ENCODE data around the gene MRPS5. TPM values are rescaled to one million over a fixed set of nuclear protein-coding genes. Genes with fewer than 3 reads are reported as not detected.

Gene MRPS5
- total RNA-seq, 1 donor from 2014 or later, result 66.1 TPM

- Histone ChIP-seq H3K36me3 (ENCODE audit: control insufficient read depth, insufficient read depth, low read length) (no peaks in the 10 kb centered on the region), H3K27me3 (ENCODE audit: control insufficient read depth, insufficient read depth, low read length) (no peaks in the 10 kb centered on the region), H3K4me3 (ENCODE audit: low read depth, low read length) (peak overlapping the region; percentile 55)
- DNase-seq (ENCODE audit: low read depth), result no peak
- no peak for TF ChIP-seq CTCF (IDR thresholded peaks at IDR 0.05; ENCODE audit: insufficient read depth, low read length, poor library complexity, severe bottlenecking)
Observed at GRCh38 chr2:95122197-95122551, 566 bp upstream of the MRPS5 start.

GRCh38 chr2:95121093-95121406, 558 bp downstream of the MRPS5 start:
- DNase-seq (ENCODE audit: low read depth), result no peak
- no peaks in the 10 kb centered on the region for H3K36me3 ChIP-seq (ENCODE audit: control insufficient read depth, insufficient read depth, low read length)
- peak overlapping the region; percentile 55 for H3K4me3 ChIP-seq (ENCODE audit: low read depth, low read length)
- no peak for TF ChIP-seq CTCF (IDR thresholded peaks at IDR 0.05; ENCODE audit: insufficient read depth, low read length, poor library complexity, severe bottlenecking)
- no peaks in the 10 kb centered on the region for H3K27me3 ChIP-seq (ENCODE audit: control insufficient read depth, insufficient read depth, low read length)

- no peaks in the 10 kb centered on the region for H3K27me3 ChIP-seq (ENCODE audit: control insufficient read depth, insufficient read depth, low read length)
- H3K4me3 ChIP-seq (ENCODE audit: low read depth, low read length), result no peak overlapping the region
- no peak for DNase-seq (ENCODE audit: low read depth)
- peaks cover 1% of the 10 kb centered on the region for H3K36me3 ChIP-seq (ENCODE audit: control insufficient read depth, insufficient read depth, low read length)
- TF ChIP-seq CTCF (IDR thresholded peaks at IDR 0.05; ENCODE audit: insufficient read depth, low read length, poor library complexity, severe bottlenecking), result peak; percentile 90
Observed at GRCh38 chr2:95115418-95115817, 6.2 kb downstream of the MRPS5 start.

GRCh38 chr2:95113464-95113863, 8.1 kb downstream of the MRPS5 start:
- no peak for TF ChIP-seq CTCF (IDR thresholded peaks at IDR 0.05; ENCODE audit: insufficient read depth, low read length, poor library complexity, severe bottlenecking)

GRCh38 chr2:95110395-95110794, 11.2 kb downstream of the MRPS5 start:
- no peak for TF ChIP-seq CTCF (IDR thresholded peaks at IDR 0.05; ENCODE audit: insufficient read depth, low read length, poor library complexity, severe bottlenecking)
- no peaks in the 10 kb centered on the region for H3K27me3 ChIP-seq (ENCODE audit: control insufficient read depth, insufficient read depth, low read length)
- no peak for DNase-seq (ENCODE audit: low read depth)
- no peak overlapping the region for H3K4me3 ChIP-seq (ENCODE audit: low read depth, low read length)
- H3K36me3 ChIP-seq (ENCODE audit: control insufficient read depth, insufficient read depth, low read length), result peaks cover 1% of the 10 kb centered on the region

More at GRCh38 chr2:95113464-95113863, 8.1 kb downstream of the MRPS5 start:
- no peak for DNase-seq (ENCODE audit: low read depth)
- Histone ChIP-seq H3K36me3 (ENCODE audit: control insufficient read depth, insufficient read depth, low read length) (peaks cover 1% of the 10 kb centered on the region), H3K4me3 (ENCODE audit: low read depth, low read length) (no peak overlapping the region), H3K27me3 (ENCODE audit: control insufficient read depth, insufficient read depth, low read length) (no peaks in the 10 kb centered on the region)

- TF ChIP-seq CTCF (IDR thresholded peaks at IDR 0.05; ENCODE audit: insufficient read depth, low read length, poor library complexity, severe bottlenecking), result no peak
- DNase-seq (ENCODE audit: low read depth), result no peak
- no peak overlapping the region for H3K4me3 ChIP-seq (ENCODE audit: low read depth, low read length)
- no peaks in the 10 kb centered on the region for H3K27me3 ChIP-seq (ENCODE audit: control insufficient read depth, insufficient read depth, low read length)
- peaks cover 1% of the 10 kb centered on the region for H3K36me3 ChIP-seq (ENCODE audit: control insufficient read depth, insufficient read depth, low read length)
Observed at GRCh38 chr2:95109260-95109659, 12.3 kb downstream of the MRPS5 start.

All from kidney epithelial cell (primary cell).